ENCODE data around the gene DLG2.

DNA sequence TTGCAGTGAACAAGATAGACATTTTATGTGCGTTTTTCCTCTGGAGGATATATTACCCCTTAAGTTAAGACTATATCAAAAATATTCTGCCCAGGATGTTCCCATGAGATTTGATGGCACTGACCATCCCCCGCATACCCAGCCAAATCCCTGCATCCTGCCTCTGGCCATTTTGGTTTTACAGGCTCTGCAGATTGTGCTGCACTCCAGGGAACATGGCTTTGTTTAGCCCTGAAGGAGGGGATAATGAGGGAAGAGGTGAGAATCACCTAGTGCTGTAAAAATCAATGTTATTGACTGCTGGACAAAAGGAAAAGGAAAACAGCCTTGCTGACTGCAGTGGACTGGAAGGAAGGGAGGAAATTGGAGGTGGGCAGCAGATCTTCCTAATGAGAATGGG is 717.4 kb downstream of the DLG2 start:
- TF ChIP-seq EP300 (IDR thresholded peaks at IDR 0.05), result no peak
- TF ChIP-seq, protein P1, sequence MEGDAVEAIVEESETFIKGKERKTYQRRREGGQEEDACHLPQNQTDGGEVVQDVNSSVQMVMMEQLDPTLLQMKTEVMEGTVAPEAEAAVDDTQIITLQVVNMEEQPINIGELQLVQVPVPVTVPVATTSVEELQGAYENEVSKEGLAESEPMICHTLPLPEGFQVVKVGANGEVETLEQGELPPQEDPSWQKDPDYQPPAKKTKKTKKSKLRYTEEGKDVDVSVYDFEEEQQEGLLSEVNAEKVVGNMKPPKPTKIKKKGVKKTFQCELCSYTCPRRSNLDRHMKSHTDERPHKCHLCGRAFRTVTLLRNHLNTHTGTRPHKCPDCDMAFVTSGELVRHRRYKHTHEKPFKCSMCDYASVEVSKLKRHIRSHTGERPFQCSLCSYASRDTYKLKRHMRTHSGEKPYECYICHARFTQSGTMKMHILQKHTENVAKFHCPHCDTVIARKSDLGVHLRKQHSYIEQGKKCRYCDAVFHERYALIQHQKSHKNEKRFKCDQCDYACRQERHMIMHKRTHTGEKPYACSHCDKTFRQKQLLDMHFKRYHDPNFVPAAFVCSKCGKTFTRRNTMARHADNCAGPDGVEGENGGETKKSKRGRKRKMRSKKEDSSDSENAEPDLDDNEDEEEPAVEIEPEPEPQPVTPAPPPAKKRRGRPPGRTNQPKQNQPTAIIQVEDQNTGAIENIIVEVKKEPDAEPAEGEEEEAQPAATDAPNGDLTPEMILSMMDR (IDR thresholded peaks at IDR 0.05), result no peak
- TF ChIP-seq POLR2A (IDR thresholded peaks at IDR 0.05), result no peak
- TF ChIP-seq POLR2AphosphoS5 (IDR thresholded peaks at IDR 0.05), result no peak
